NCI-H2171 treated with DMSO at 0.1 percent for 48 hours (cell line): ENCODE data around the gene JAKMIP2.
"Not testable (repeated sequence)": the region's sequence is repeated elsewhere in the genome, so short reads cannot be mapped to it uniquely, and the experiment has no call there.

Source experiments
- DNase-seq: peaks from one replicate; lab custom pipeline; 2025; lab: John Stamatoyannopoulos, UW

The JAKMIP2 gene

GRCh38 chr5:147557876-147558745 is 224.4 kb downstream of the JAKMIP2 start:
- no peak for DNase-seq

DNA sequence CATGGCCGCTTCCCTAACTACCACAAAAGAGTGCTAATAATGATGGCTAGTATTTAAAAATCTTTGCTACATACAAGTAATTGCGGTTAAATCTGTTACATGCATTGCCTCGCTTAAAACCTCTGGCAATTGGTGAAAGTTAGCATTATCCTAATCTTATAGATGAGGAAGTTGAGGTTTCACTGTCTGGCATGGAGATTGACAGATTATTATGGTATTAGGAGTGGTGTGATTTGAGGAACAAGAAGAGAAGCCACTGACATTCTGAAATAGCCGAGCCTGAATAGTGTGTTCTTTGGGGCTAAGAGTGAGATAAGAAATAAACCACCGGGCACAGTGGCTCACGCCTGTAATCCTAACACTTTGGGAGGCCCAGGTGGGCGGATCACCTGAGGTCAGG is 227.4 kb downstream of the JAKMIP2 start:
- no peak for DNase-seq

DNA sequence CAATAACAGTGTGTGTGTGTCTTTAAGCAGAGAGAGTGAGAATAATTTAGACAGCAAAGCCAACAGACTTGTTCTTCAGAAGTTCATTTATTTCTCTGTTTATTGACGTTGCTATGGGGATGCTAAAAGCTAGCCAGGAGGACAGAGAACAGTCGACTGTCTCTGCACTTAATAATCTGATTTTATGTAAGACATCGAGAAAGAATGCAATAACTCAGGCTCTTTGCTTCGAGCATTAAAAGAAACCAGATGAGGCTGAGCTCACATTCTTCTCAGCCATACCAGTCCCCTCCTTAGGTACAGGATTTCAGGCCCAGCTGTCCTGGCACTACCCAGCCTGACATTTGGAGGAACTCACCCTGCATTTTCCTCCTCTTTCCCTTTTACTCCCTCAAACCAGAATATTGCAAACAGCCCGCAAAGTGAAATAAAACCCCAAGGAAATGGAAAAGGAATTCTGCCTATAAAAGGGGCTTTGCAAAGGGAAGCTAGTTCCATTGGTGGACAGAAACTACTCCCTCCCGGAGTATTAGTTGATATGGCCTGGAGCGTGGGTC is 228.2 kb downstream of the JAKMIP2 start:
- no peak for DNase-seq

DNA sequence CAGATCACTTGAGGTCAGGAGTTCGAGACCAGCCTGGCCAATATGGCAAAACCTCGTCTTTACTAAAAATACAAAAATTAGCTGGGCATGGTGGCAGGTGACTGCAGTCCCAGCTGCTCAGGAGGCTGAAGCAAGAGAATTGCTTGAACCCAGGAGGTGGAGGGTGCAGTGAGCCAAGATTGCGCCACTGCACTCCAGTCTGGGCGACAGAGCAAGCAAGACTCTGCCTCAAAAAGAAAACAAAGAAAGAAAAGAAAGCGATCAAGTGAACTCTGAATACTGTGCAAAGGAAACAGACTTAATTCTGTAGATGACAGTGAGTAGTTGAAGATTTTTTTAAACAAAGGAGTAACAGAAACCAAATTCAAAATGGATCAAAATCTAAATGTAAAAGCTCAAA is 228.7 kb downstream of the JAKMIP2 start:
- not testable (repeated sequence) for DNase-seq

- no peak for DNase-seq
Measured at GRCh38 chr5:147552897-147553296, 229.6 kb downstream of the JAKMIP2 start.

- DNase-seq: no peak
Measured at GRCh38 chr5:147551677-147552076, 230.9 kb downstream of the JAKMIP2 start.

DNA sequence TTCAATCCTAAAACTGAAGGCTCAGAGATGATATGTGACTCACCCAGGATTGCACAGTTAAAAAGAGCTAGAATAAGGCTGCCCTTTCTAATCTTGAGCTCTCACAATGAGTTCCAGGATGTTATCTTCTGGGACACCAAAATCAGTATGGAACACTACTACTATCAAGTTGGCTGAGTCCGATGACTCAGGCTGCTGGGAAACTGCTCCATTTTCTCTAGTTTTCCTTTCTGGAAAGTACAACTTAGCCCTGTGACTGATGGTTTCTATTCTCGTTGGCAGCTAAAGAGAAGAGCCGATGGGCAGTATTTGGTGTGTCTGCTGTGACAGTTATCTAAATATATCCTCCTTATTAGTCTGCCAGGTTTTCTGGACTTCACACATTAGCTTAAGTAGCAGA is 234.8 kb downstream of the JAKMIP2 start:
- DNase-seq: no peak

DNA sequence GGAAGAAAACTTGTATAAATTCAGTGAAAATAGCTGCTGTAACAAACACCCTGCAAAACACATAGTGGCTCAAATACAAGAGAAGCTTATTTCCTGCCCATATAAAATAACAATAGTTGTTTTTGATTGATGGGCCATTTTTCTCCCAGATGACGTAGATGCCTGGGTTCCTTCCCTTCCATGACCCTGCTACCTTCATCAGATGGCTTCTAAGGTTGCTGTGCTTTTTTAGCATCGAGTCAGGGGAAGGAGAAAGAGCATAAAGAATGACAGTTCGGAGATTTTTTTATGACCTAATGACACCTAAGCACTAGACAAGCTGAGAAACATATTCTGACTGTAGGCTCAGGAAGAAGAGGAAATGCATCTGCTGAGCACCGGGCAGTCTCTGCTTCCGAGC is 238.0 kb downstream of the JAKMIP2 start:
- no peak for DNase-seq

GRCh38 chr5:147539053-147539452 is 243.5 kb downstream of the JAKMIP2 start:
- no peak for DNase-seq

GRCh38 chr5:147538236-147538635 is 244.3 kb downstream of the JAKMIP2 start:
- DNase-seq: no peak
